Measurements from ENCODE around the gene ICA1.

ICA1 gene

DNA sequence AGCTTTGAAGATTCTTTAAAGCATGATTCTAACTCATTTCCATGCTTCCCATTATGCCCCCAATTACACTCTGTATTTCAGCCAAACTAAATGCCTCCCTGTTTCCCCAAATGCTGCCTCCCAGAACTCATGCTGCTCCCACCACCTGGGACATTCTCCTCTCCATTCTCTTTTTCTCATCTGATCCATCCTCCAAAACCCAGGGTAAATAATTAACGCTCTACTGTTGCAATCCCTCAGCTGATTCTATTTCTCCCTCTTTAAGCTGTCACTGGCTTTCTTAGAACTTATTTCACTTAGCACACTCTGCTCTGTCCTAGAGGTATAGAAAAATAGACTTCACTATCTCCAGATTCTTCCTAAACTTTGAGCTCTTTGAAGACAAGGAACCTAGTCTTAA is 104.7 kb downstream of the ICA1 start:
- no peak for DNase-seq

DNA sequence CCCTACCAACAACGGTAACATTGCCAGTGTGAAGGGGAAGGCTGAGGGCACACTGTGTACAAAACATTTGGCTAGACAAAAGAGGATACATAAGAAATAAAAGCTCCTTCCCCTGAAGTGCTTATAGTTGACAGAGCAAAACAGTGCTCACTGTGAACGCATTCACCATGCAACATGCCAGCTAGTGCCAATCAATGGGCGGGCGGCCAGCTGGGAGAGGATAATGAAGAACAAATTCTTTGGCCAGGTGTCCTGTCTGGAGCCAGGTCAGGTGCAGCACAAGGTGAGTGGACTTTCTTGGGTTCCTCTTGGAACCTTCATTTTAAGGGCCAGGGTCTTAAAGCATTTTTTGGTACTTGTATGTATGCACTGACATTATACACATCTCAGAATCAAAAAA is 106.1 kb downstream of the ICA1 start:
- DNase-seq, result no peak

GRCh38 chr7:8154272-8154671 is 107.7 kb downstream of the ICA1 start:
- no peak for DNase-seq

GRCh38 chr7:8152489-8153192 is 109.3 kb downstream of the ICA1 start:
- DNase-seq, result no peak

- no peak for DNase-seq
These were observed 110.7 kb downstream of the ICA1 start for GRCh38 chr7:8151161-8151725.

- no peak for DNase-seq
These were observed 112.7 kb downstream of the ICA1 start for GRCh38 chr7:8149222-8149621.

GRCh38 chr7:8147760-8148463 is 114.1 kb downstream of the ICA1 start:
- no peak for DNase-seq

GRCh38 chr7:8146788-8147413 is 115.1 kb downstream of the ICA1 start:
- no peak for DNase-seq

GRCh38 chr7:8146106-8146787 is 115.7 kb downstream of the ICA1 start:
- no peak for DNase-seq

- no peak for DNase-seq
These were observed 117.1 kb downstream of the ICA1 start for GRCh38 chr7:8144856-8145255.

- no peak for DNase-seq
These were observed 118.7 kb downstream of the ICA1 start for GRCh38 chr7:8143151-8143874.

GRCh38 chr7:8142477-8142876 is 119.5 kb downstream of the ICA1 start:
- no peak for DNase-seq

- DNase-seq, result no peak
These were observed 120.9 kb downstream of the ICA1 start for GRCh38 chr7:8141070-8141469.

- no peak for DNase-seq
These were observed 125.8 kb downstream of the ICA1 start for GRCh38 chr7:8136051-8136730.

DNA sequence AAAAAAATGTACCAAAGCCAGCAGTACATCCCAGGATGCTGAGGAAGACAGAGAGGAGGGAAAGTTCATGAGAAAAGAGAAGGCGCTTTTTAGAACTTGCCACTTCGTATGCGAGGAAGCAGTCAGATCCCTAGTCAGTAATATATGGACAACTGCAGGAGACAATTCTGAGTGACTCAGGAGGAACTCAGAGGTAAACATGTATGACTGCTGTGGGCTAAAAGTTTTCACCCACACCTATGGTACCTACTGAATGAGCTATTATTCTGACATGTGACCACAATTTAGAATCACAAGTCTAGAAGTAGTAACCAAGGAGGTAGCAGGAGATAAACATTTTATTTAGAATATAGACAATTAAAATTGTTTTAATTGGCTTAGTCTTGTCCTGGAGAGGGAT is 126.5 kb downstream of the ICA1 start:
- DNase-seq, result no peak

DNA sequence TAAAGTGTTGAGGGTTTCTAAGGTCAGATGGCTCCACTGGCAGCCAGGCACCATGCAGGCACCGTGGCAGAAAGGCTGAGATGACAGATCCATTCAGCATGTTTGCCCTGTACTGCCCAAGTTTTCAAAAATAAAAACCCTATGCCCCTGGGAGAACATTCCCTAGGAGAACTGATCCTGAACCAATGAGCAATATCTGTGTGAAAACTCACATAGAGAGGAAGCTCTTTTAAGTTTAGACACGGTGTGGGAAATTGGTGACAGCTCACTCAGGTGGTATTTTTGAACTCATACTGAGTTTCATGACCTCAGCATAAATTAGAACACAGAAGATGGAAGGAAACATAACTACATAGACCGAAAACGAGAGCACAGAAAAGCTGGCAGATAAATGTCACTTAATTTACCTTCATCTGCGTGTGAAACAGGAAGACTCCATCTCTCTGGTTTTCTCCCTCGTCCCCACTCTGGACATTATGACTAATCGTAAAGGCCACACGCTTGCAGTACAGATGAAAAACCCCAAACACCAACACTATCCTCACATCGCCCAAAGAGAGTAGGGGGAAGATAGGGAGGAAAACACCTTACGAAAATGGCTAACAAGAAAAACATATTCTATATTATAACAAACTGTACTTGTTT is 127.8 kb downstream of the ICA1 start:
- DNase-seq, result no peak

DNA sequence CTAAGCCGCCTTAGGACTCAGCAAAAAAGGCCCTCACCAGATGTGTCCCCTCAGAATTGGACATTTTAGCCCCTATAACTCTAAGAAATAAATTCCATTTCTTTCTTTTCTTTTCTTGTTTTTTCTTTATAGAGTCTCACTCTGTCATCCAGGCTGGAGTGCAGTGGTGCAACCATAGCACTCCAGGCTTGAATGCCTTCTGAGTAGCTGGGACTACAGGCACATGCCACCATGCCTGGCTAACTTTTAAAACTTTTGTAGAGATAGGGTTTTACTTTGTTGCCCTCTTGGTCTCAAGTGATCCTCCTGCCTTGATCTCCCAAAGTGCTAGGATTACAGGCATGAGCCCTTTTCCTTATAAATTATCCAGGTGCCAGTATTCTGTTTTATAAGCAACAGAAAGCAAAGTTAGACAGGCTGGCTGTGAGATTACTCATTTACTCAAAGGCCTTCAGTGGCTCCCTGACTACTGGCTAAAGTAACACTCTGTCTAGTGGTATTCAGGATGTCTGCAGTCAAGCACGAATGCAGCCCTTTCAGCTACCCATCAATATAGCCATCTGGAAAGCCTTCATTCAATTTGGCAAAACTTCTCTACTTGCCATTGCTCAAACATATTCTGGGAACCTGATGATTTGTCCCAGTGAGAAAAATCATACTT is 128.6 kb downstream of the ICA1 start:
- DNase-seq, result no peak

DNA sequence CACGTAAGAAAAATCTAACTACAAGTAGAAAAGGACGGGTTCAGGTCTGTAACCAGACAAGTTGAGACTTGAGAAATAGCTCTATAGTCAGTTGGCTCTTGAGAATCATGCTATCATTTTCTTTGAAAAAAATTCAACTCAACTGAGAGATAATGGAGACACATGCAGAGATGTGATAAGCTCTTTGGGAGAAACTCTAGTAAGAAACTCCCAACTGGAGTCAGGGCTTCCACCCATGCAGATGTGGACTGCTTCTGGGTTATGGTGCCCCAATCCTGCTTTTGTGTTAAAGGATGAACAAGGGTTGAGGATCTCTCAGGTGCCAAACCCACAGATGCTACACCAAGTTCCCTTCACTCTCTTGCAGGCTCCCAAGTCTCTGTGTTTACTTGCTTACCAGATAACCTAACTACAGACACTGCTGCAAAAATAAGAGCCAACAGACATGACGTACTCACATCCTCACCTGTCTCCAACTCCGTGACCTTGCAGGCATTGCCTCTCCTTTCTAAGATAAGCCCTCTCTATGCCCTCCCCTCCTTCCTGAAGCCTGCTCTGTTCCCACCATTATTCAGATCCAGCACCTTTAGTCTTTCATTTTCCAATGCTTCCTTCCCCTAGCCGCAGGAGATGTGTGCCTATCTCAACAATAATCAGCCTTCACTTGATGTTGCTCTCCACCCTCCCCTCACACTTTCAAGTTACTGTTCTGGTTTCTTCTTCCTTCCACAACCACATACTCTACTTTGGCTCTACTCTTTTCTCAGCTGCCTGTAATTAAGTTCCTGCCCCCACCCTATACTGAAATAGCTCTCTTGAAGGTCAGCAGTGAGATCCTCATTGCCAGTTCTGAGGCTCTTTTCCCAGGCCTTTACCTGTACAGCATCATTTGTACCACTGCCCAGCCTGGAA is 130.0 kb downstream of the ICA1 start:
- no peak for DNase-seq

GRCh38 chr7:8130663-8131062 is 131.3 kb downstream of the ICA1 start:
- DNase-seq, result no peak

GRCh38 chr7:8129318-8129659 is 132.7 kb downstream of the ICA1 start:
- no peak for DNase-seq

Data from activated CD4-positive, alpha-beta T cell treated with anti-CD3 and anti-CD28 coated beads for 1 hour (primary cell).